ENCODE data around the gene DNMT1. TPM values are rescaled to one million over a fixed set of nuclear protein-coding genes. Genes with fewer than 3 reads are reported as not detected.

The DNMT1 gene
- total RNA-seq, 2 donors from 2014 or later = 163 to 189 TPM

GRCh38 chr19:10113964-10114650 is 80.6 kb downstream of the DNMT1 start:
- peaks cover 49% of the 10 kb centered on the region for H3K36me3 ChIP-seq (ENCODE audit: control insufficient read depth, insufficient read depth, low read length)
- Mint-ChIP-seq H3K27me3 (ENCODE audit: insufficient read depth) (no peaks in the 10 kb centered on the region), H3K9me3 (no peaks in the 10 kb centered on the region), H3K36me3 (ENCODE audit: low read depth) (peaks cover 43% of the 10 kb centered on the region), H3K4me1 (no peaks in the 10 kb centered on the region), H3K27ac (no peak overlapping the region), H3K4me3 (no peak overlapping the region)
- H3K4me3 ChIP-seq (ENCODE audit: low read length) = no peak overlapping the region
- TF ChIP-seq, protein P1, sequence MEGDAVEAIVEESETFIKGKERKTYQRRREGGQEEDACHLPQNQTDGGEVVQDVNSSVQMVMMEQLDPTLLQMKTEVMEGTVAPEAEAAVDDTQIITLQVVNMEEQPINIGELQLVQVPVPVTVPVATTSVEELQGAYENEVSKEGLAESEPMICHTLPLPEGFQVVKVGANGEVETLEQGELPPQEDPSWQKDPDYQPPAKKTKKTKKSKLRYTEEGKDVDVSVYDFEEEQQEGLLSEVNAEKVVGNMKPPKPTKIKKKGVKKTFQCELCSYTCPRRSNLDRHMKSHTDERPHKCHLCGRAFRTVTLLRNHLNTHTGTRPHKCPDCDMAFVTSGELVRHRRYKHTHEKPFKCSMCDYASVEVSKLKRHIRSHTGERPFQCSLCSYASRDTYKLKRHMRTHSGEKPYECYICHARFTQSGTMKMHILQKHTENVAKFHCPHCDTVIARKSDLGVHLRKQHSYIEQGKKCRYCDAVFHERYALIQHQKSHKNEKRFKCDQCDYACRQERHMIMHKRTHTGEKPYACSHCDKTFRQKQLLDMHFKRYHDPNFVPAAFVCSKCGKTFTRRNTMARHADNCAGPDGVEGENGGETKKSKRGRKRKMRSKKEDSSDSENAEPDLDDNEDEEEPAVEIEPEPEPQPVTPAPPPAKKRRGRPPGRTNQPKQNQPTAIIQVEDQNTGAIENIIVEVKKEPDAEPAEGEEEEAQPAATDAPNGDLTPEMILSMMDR (conservative IDR thresholded peaks at IDR 0.05) = peak; percentile 37
- no peak overlapping the region for H3K27ac ChIP-seq (ENCODE audit: low read depth, low read length)
- WGBS, 2 experiments (ENCODE audit: insufficient coverage in 1 of 2, insufficient read length in 1 of 2) = 95 to 96% methylated on average over 36 to 43 of the region's 43 CpGs
- no peaks in the 10 kb centered on the region for H3K4me1 ChIP-seq (ENCODE audit: control insufficient read depth, insufficient read depth, low read length)
- H3K9ac ChIP-seq (ENCODE audit: extremely low read depth, low read length, poor library complexity, severe bottlenecking) = no peak overlapping the region
- H3K27me3 ChIP-seq (ENCODE audit: control insufficient read depth, insufficient read depth, low read length, poor library complexity, severe bottlenecking) = no peaks in the 10 kb centered on the region
- no peaks in the 10 kb centered on the region for H3K9me3 ChIP-seq (ENCODE audit: control insufficient read depth, low read length)
- peak; percentile 75 for DNase-seq

DNA sequence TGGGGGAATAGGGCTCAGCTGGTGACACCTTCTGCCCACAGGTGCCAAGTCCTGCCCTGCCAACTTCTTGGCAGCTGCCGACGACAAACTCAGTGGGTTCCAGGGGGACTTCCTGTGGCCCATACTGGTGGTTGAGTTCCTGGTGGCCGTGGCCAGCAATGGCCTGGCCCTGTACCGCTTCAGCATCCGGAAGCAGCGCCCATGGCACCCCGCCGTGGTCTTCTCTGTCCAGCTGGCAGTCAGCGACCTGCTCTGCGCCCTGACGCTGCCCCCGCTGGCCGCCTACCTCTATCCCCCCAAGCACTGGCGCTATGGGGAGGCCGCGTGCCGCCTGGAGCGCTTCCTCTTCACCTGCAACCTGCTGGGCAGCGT is 81.2 kb downstream of the DNMT1 start:
- Histone ChIP-seq H3K4me3 (ENCODE audit: low read length) (no peak overlapping the region), H3K9ac (ENCODE audit: extremely low read depth, low read length, poor library complexity, severe bottlenecking) (no peak overlapping the region), H3K9me3 (ENCODE audit: control insufficient read depth, low read length) (no peaks in the 10 kb centered on the region), H3K36me3 (ENCODE audit: control insufficient read depth, insufficient read depth, low read length) (peaks cover 51% of the 10 kb centered on the region), H3K4me1 (ENCODE audit: control insufficient read depth, insufficient read depth, low read length) (no peaks in the 10 kb centered on the region), H3K27me3 (ENCODE audit: control insufficient read depth, insufficient read depth, low read length, poor library complexity, severe bottlenecking) (no peaks in the 10 kb centered on the region), H3K27ac (ENCODE audit: low read depth, low read length) (no peak overlapping the region)
- TF ChIP-seq, protein P1 (conservative IDR thresholded peaks at IDR 0.05) = no peak
- no peaks in the 10 kb centered on the region for H3K9me3 Mint-ChIP-seq
- H3K4me1 Mint-ChIP-seq = no peaks in the 10 kb centered on the region
- no peak overlapping the region for H3K4me3 Mint-ChIP-seq
- DNase-seq = no peak
- H3K27ac Mint-ChIP-seq = no peak overlapping the region
- 92% methylated on average over 19 of the region's 19 CpGs for WGBS, 2 experiments (ENCODE audit: insufficient coverage in 1 of 2, insufficient read length in 1 of 2)
- H3K36me3 Mint-ChIP-seq (ENCODE audit: low read depth) = peaks cover 43% of the 10 kb centered on the region
- no peaks in the 10 kb centered on the region for H3K27me3 Mint-ChIP-seq (ENCODE audit: insufficient read depth)

DNA sequence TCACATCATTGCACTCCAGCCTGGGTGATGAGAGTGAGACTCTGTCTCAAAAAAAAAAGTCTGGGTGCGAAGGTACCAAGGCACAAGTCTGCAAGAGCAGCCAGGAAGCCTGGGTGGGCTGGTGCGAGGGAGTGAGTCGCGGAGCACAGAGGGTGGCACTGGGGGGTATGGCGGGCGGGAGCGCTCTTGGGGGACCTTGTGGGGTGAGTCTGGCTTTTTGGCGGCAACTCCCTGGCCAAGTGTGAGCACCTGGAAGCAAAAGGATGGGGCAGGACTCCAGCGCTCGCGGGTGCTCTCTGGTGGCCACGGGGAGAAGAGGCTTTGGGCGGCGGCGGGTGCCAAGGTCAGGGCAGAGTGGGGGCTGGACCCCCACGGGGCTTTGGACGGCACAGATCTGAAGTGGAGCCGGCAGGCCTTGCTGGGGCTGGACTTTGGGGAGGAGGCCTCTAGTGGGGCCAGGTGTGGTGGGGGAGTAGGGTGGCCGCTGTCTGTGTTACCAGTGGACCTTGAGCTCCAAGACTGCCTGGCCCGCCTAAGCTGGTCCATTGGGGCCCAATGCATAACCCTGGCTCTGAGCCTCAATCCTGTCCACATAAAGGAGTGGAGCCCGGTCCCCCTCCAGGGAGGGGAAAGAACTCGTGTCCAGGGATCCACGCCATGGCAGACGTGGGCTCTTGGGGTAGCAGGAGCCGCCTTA is 81.7 kb downstream of the DNMT1 start:
- TF ChIP-seq, protein P1 (conservative IDR thresholded peaks at IDR 0.05) = peak; percentile 86
- Histone ChIP-seq H3K4me3 (ENCODE audit: low read length) (no peak overlapping the region), H3K27me3 (ENCODE audit: control insufficient read depth, insufficient read depth, low read length, poor library complexity, severe bottlenecking) (no peaks in the 10 kb centered on the region), H3K9ac (ENCODE audit: extremely low read depth, low read length, poor library complexity, severe bottlenecking) (no peak overlapping the region), H3K27ac (ENCODE audit: low read depth, low read length) (no peak overlapping the region), H3K9me3 (ENCODE audit: control insufficient read depth, low read length) (no peaks in the 10 kb centered on the region), H3K36me3 (ENCODE audit: control insufficient read depth, insufficient read depth, low read length) (peaks cover 51% of the 10 kb centered on the region), H3K4me1 (ENCODE audit: control insufficient read depth, insufficient read depth, low read length) (no peaks in the 10 kb centered on the region)
- Mint-ChIP-seq H3K4me3 (no peak overlapping the region), H3K4me1 (no peaks in the 10 kb centered on the region), H3K9me3 (no peaks in the 10 kb centered on the region), H3K27me3 (ENCODE audit: insufficient read depth) (no peaks in the 10 kb centered on the region), H3K36me3 (ENCODE audit: low read depth) (peaks cover 46% of the 10 kb centered on the region), H3K27ac (peak overlapping the region; percentile 79)
- peak; percentile 94 for DNase-seq
- 31 to 49% methylated on average over 8 to 25 of the region's 25 CpGs for WGBS, 2 experiments (ENCODE audit: insufficient coverage in 1 of 2, insufficient read length in 1 of 2)
